HFFc6 (cell line): ENCODE results near the gene TTLL3. TPM values are rescaled to one million over a fixed set of nuclear protein-coding genes. Genes with fewer than 3 reads are reported as not detected.

Source experiments
- DNase-seq: peaks from one replicate; pipeline ENCODE4 v3.0.0-alpha.2; 2018
- H3K27ac Mint-ChIP-seq: 2 replicates; pipeline ENCODE4 v1.8.0; 2020; ENCODE audit warnings: mild to moderate bottlenecking, mixed read lengths
- H3K27me3 Mint-ChIP-seq: 2 replicates; pipeline ENCODE4 v1.8.0; 2021; ENCODE audit warnings: mild to moderate bottlenecking, moderate library complexity, mixed read lengths; ENCODE audit not compliant: insufficient read depth
- H3K36me3 Mint-ChIP-seq: 2 replicates; pipeline ENCODE4 v1.8.0; 2021; ENCODE audit warnings: low read depth, mixed read lengths
- H3K4me1 Mint-ChIP-seq: 2 replicates; pipeline ENCODE4 v1.8.0; 2020; ENCODE audit warnings: low read depth, mixed read lengths
- H3K4me3 Mint-ChIP-seq: 2 replicates; pipeline ENCODE4 v1.8.0; 2020; ENCODE audit warnings: mild to moderate bottlenecking, moderate library complexity, mixed read lengths
- H3K9me3 Mint-ChIP-seq: 2 replicates; pipeline ENCODE4 v1.8.0; 2020; ENCODE audit warnings: mild to moderate bottlenecking, mixed read lengths
- total RNA-seq, 6 experiments: library from RNA; stranded (reverse); fragmentation: NEBNext Ultra II Directional; extraction: Animal tissue kit (Norgen Biotek cat#: 25700); gene quantifications; 2 replicates in 1 of 6; 3 replicates in 5 of 6; pipeline ENCODE4 v1.2.3, GENCODE V29; 2021
- TF ChIP-seq, protein P1 (sequence below): fragments of 200-600 bp; sonication (generic); IDR thresholded peaks from 2 replicates; pipeline ENCODE4 v1.5.0; 2021; ENCODE audit warnings: antibody characterized with exemption, mild to moderate bottlenecking

The TTLL3 gene
- total RNA-seq, 6 experiments from 2014 or later = 14.1 to 20.5 (median 16.0) TPM

DNA sequence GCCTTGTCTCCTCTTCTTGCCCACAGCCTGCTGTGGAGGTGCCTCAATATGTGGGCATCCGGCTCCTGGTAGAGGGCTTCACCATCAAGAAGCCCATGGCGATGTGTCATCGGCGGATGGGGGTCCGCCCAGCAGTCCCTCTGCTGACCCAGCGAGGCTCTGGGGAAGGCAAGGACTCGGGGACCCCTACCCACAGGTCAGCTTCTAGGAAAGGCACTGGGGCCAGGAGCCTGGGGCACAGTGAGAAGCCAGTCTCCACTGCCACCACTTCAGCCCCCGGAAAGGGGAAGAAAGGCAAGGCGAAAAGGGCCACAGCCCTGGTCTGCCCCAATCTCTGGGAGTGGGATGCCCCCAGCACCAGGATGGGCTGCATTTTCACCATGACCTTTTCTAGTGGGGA is 23.0 kb downstream of the TTLL3 start:
- no peak for DNase-seq
- TF ChIP-seq, protein P1, sequence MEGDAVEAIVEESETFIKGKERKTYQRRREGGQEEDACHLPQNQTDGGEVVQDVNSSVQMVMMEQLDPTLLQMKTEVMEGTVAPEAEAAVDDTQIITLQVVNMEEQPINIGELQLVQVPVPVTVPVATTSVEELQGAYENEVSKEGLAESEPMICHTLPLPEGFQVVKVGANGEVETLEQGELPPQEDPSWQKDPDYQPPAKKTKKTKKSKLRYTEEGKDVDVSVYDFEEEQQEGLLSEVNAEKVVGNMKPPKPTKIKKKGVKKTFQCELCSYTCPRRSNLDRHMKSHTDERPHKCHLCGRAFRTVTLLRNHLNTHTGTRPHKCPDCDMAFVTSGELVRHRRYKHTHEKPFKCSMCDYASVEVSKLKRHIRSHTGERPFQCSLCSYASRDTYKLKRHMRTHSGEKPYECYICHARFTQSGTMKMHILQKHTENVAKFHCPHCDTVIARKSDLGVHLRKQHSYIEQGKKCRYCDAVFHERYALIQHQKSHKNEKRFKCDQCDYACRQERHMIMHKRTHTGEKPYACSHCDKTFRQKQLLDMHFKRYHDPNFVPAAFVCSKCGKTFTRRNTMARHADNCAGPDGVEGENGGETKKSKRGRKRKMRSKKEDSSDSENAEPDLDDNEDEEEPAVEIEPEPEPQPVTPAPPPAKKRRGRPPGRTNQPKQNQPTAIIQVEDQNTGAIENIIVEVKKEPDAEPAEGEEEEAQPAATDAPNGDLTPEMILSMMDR = no peak
- Mint-ChIP-seq H3K4me3 (no peak overlapping the region), H3K9me3 (no peaks in the 10 kb centered on the region), H3K27ac (no peak overlapping the region), H3K36me3 (no peaks in the 10 kb centered on the region), H3K27me3 (no peaks in the 10 kb centered on the region; the same call in 1 of the 2 replicates), H3K4me1 (no peaks in the 10 kb centered on the region)

DNA sequence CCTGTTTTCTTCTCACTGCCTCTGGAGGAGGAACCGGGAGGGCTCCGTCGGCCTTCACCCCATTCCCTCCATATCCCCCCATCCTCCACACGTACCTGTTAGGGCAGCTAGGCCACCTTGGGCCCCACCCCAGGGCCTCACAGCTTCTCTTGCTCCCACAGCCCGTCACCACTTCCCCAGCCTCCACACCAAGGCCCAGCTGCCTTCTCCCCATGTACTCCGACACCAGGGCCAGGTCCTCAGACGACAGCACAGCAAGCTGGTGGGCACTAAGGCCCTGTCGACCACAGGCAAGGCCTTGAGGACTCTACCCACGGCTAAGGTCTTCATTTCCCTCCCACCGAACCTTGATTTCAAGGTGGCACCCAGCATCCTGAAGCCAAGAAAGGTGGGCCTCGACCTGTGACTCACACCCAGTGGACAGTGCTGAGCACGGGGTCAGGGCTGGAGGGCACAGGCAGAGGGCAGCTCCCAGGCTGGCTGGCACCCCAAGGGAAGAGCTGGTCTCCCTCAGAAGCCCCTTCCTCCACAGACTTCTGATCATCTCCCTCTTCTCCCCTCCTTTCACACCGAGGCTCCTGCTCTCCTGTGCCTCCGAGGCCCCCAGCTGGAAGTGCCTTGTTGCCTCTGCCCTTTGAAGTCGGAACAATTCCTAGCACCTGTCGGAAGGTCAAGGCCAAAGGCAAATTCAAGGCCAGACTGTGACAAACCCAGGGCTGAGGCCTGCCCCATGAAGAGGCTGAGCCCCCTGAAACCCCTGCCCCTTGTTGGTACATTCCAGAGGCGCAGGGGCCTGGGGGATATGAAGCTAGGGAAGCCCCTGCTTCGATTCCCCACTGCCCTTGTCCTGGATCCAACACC is 24.7 kb downstream of the TTLL3 start:
- Mint-ChIP-seq H3K27ac (no peak overlapping the region), H3K9me3 (no peaks in the 10 kb centered on the region), H3K27me3 (peaks cover 1% of the 10 kb centered on the region), H3K36me3 (no peaks in the 10 kb centered on the region), H3K4me1 (no peaks in the 10 kb centered on the region), H3K4me3 (no peak overlapping the region)
- no peak for DNase-seq
- TF ChIP-seq, protein P1 = no peak

- H3K36me3 Mint-ChIP-seq = peaks cover 23% of the 10 kb centered on the region
- DNase-seq = no peak
- no peaks in the 10 kb centered on the region for H3K9me3 Mint-ChIP-seq
- H3K27ac Mint-ChIP-seq = no peak overlapping the region
- TF ChIP-seq, protein P1 = no peak
- peaks cover 1% of the 10 kb centered on the region for H3K27me3 Mint-ChIP-seq
- H3K4me1 Mint-ChIP-seq = peaks cover 8% of the 10 kb centered on the region
- H3K4me3 Mint-ChIP-seq = no peak overlapping the region
These were observed 27.9 kb downstream of the TTLL3 start for GRCh38 chr3:9837701-9838582.

DNA sequence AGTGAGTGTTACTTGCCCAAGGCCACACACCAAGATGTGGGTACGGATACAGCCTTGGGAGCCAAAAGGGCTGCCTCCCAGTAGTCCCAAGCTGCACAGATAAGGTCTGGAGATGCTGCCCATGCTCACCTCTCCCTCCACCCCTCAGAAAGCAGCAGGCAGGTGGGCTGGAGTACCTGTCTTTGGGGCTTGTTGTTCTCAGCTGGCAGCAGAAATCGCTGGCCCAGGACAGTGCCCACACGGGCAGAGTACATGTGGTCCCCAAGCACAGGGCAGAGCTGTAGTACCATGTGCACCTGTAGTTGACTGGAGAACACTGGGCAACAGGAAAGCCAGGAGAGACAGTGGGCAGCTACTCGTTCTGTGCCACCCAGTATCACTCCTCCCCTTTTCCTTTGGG is 28.8 kb downstream of the TTLL3 start:
- Mint-ChIP-seq H3K27ac (no peak overlapping the region), H3K27me3 (peaks cover 1% of the 10 kb centered on the region), H3K9me3 (no peaks in the 10 kb centered on the region), H3K4me1 (peaks cover 10% of the 10 kb centered on the region), H3K36me3 (peaks cover 23% of the 10 kb centered on the region), H3K4me3 (no peak overlapping the region)
- DNase-seq = no peak
- TF ChIP-seq, protein P1 = no peak

DNA sequence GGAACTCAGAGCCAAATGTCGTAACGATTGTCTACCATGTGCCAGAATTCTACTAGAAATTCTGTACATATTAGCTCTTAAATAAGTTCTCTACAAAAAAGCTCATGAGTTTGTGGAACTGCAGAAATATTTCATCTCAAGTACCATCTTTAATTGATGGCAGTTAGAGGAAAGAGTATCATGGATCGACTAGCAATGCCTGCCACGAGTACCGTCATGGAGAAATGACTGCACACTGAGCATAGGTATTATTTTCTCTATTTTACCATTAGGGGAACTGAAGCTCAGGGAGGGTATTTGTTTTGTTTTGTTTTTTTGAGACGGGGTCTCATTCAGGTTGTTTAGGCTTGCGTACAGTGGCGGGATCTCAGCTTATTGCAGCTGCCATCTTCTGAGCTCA is 31.0 kb downstream of the TTLL3 start:
- no peak overlapping the region for H3K4me3 Mint-ChIP-seq
- H3K27ac Mint-ChIP-seq = no peak overlapping the region
- no peak for DNase-seq
- H3K36me3 Mint-ChIP-seq = peaks cover 23% of the 10 kb centered on the region
- H3K4me1 Mint-ChIP-seq = peaks cover 14% of the 10 kb centered on the region
- TF ChIP-seq, protein P1 = no peak
- no peaks in the 10 kb centered on the region for H3K9me3 Mint-ChIP-seq
- H3K27me3 Mint-ChIP-seq = peaks cover 1% of the 10 kb centered on the region
